ENCODE results near the gene CORO1C.

The CORO1C gene

GRCh38 chr12:108653922-108654321 lies 77.4 kb downstream of the CORO1C start:
- H3K9me3 ChIP-seq (ENCODE audit: severe bottlenecking): no peaks in the 10 kb centered on the region
- H3K36me3 ChIP-seq: peaks cover 42% of the 10 kb centered on the region
- no peak for DNase-seq
- TF ChIP-seq, protein P1, sequence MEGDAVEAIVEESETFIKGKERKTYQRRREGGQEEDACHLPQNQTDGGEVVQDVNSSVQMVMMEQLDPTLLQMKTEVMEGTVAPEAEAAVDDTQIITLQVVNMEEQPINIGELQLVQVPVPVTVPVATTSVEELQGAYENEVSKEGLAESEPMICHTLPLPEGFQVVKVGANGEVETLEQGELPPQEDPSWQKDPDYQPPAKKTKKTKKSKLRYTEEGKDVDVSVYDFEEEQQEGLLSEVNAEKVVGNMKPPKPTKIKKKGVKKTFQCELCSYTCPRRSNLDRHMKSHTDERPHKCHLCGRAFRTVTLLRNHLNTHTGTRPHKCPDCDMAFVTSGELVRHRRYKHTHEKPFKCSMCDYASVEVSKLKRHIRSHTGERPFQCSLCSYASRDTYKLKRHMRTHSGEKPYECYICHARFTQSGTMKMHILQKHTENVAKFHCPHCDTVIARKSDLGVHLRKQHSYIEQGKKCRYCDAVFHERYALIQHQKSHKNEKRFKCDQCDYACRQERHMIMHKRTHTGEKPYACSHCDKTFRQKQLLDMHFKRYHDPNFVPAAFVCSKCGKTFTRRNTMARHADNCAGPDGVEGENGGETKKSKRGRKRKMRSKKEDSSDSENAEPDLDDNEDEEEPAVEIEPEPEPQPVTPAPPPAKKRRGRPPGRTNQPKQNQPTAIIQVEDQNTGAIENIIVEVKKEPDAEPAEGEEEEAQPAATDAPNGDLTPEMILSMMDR (IDR thresholded peaks at IDR 0.05; ENCODE audit: low read depth, low read length): no peak
- no peaks in the 10 kb centered on the region for H3K27me3 ChIP-seq (ENCODE audit: insufficient read depth, low read depth, severe bottlenecking)
- no peak overlapping the region for H3K27ac ChIP-seq
- H3K4me3 ChIP-seq (ENCODE audit: low read depth, low read length): no peak overlapping the region

DNA sequence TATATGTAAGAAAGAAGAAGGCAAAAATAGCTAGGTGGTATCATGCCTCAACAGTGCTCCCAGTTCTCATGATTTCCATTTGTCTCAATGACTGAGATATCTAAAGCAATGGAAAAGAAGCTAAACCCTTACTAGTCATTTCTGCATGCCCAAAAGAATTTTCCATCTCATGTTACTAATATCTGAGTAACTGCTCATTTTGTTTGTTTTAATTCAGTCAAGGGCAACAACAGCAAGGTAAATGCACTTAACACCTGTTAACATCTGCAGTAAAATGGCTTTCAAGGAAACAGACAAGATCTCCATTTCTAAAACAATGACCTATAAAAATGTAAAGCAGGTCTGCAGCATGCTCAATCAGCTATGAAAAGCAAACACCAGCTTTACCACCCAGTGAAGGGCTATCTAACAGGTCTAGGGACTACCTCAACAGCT lies 78.2 kb downstream of the CORO1C start:
- Histone ChIP-seq H3K9me3 (ENCODE audit: severe bottlenecking) (no peaks in the 10 kb centered on the region), H3K36me3 (peaks cover 43% of the 10 kb centered on the region), H3K27me3 (ENCODE audit: insufficient read depth, low read depth, severe bottlenecking) (no peaks in the 10 kb centered on the region), H3K27ac (no peak overlapping the region), H3K4me3 (ENCODE audit: low read depth, low read length) (no peak overlapping the region)
- TF ChIP-seq, protein P1 (IDR thresholded peaks at IDR 0.05; ENCODE audit: low read depth, low read length): no peak
- no peak for DNase-seq

DNA sequence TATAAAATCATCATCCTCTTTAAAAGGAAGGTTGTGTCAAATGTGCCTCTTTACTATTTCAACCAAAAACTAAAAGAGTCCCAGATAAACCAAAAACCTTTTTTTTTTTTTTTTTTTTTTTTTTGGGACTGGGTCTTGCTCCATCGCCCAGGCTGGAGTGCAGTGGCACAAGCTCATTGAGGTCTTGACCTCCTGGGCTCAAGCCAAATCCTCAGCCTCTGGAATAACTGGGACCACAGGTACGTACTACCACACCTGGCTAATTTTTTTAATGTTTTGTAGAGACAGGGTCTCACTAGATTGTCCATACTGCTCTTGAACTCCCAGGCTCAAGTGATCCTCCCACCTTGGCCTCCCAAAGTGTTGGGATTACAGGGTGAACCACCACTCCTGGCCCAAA lies 81.2 kb downstream of the CORO1C start:
- Histone ChIP-seq H3K27ac (no peak overlapping the region), H3K27me3 (ENCODE audit: insufficient read depth, low read depth, severe bottlenecking) (no peaks in the 10 kb centered on the region), H3K9me3 (ENCODE audit: severe bottlenecking) (no peaks in the 10 kb centered on the region), H3K36me3 (peaks cover 58% of the 10 kb centered on the region), H3K4me3 (ENCODE audit: low read depth, low read length) (no peak overlapping the region)
- TF ChIP-seq, protein P1 (IDR thresholded peaks at IDR 0.05; ENCODE audit: low read depth, low read length): no peak
- DNase-seq: no peak

DNA sequence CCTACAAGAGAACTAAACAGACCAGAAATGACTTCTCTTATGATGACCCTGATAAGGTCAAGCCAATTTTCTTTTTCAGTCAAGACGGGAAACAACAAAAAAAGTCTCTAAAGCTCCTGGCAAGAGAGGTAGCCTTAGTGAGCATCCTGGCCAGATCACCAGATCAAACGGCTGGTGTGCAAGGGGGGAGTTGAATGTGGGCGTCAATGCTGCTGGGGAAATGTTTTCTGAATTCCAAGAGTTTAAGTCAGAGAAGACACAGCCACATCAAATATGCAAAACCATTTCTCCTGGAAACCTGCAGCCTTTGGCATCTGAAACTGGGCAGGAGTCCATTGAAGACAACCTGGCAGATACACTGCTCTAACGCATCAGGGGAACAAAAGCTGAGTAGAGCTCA lies 81.6 kb downstream of the CORO1C start:
- H3K4me3 ChIP-seq (ENCODE audit: low read depth, low read length): no peak overlapping the region
- TF ChIP-seq, protein P1 (IDR thresholded peaks at IDR 0.05; ENCODE audit: low read depth, low read length): no peak
- no peak for DNase-seq
- H3K27me3 ChIP-seq (ENCODE audit: insufficient read depth, low read depth, severe bottlenecking): no peaks in the 10 kb centered on the region
- peaks cover 58% of the 10 kb centered on the region for H3K36me3 ChIP-seq
- no peaks in the 10 kb centered on the region for H3K9me3 ChIP-seq (ENCODE audit: severe bottlenecking)
- no peak overlapping the region for H3K27ac ChIP-seq

GRCh38 chr12:108649126-108649525 lies 82.2 kb downstream of the CORO1C start:
- Histone ChIP-seq H3K27ac (no peak overlapping the region), H3K36me3 (peaks cover 57% of the 10 kb centered on the region), H3K27me3 (ENCODE audit: insufficient read depth, low read depth, severe bottlenecking) (no peaks in the 10 kb centered on the region), H3K9me3 (ENCODE audit: severe bottlenecking) (no peaks in the 10 kb centered on the region), H3K4me3 (ENCODE audit: low read depth, low read length) (no peak overlapping the region)
- no peak for DNase-seq
- TF ChIP-seq, protein P1 (IDR thresholded peaks at IDR 0.05; ENCODE audit: low read depth, low read length): no peak

GRCh38 chr12:108648371-108648770 lies 82.9 kb downstream of the CORO1C start:
- Histone ChIP-seq H3K9me3 (ENCODE audit: severe bottlenecking) (no peaks in the 10 kb centered on the region), H3K27me3 (ENCODE audit: insufficient read depth, low read depth, severe bottlenecking) (no peaks in the 10 kb centered on the region), H3K36me3 (peaks cover 55% of the 10 kb centered on the region), H3K4me3 (ENCODE audit: low read depth, low read length) (no peak overlapping the region), H3K27ac (no peak overlapping the region)
- TF ChIP-seq, protein P1 (IDR thresholded peaks at IDR 0.05; ENCODE audit: low read depth, low read length): no peak
- no peak for DNase-seq

Data from WERI-Rb-1 (cell line).